Adipocyte (in vitro differentiated cells): ENCODE data around the gene HFM1.

ENCODE experiments used
- DNase-seq: peaks from one replicate; pipeline ENCODE4 v3.0.0-alpha.2; 2015; ENCODE audit warnings: low read depth
- H3K27me3 ChIP-seq: replicated peaks from 2 replicates; pipeline ENCODE4 v1.7.0; 2013; ENCODE audit warnings: mild to moderate bottlenecking, low read length, moderate library complexity; ENCODE audit not compliant: control insufficient read depth, insufficient read depth
- H3K36me3 ChIP-seq: 2 replicates; pipeline ENCODE4 v1.7.0; 2013; ENCODE audit warnings: low read length, mild to moderate bottlenecking, moderate library complexity; ENCODE audit not compliant: control insufficient read depth, insufficient read depth, severe bottlenecking
- H3K4me1 ChIP-seq: 2 replicates; pipeline ENCODE4 v1.7.0; 2013; ENCODE audit warnings: mild to moderate bottlenecking, low read length, moderate library complexity; ENCODE audit not compliant: control insufficient read depth, insufficient read depth
- H3K4me3 ChIP-seq: 2 replicates; pipeline ENCODE4 v1.7.0; 2013; ENCODE audit warnings: mild to moderate bottlenecking, low read length, moderate library complexity
- H3K9ac ChIP-seq: 2 replicates; pipeline ENCODE4 v1.7.0; 2013; ENCODE audit warnings: mild to moderate bottlenecking, low read length, moderate library complexity
- H3K9me3 ChIP-seq: 2 replicates; pipeline ENCODE4 v1.7.0; 2013; ENCODE audit warnings: mild to moderate bottlenecking, low read length, moderate library complexity; ENCODE audit not compliant: control insufficient read depth

Gene HFM1

DNA sequence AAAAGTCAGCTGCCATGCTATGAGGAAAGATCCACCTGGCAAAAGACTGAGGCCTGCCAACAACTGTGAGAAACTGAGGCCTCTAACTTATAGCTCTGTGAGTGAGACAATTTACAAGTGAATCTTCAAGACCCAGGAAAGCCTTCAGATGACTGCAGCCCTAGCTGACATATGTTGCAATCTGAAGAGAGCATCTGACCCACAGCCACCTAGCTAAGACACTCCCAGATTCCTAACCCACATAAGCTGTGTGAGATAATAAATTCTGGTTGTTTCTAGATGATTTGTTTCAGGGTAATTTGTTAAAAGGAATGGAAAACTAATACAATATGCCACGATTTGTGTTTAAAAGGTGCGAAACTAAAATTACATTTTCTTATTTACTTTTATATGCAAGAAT, 55.1 kb downstream of the HFM1 start:
- Histone ChIP-seq H3K9me3 (peaks cover 7% of the 10 kb centered on the region), H3K9ac (no peak overlapping the region), H3K36me3 (no peaks in the 10 kb centered on the region), H3K27me3 (no peaks in the 10 kb centered on the region), H3K4me3 (no peak overlapping the region), H3K4me1 (no peaks in the 10 kb centered on the region)
- DNase-seq, result no peak

DNA sequence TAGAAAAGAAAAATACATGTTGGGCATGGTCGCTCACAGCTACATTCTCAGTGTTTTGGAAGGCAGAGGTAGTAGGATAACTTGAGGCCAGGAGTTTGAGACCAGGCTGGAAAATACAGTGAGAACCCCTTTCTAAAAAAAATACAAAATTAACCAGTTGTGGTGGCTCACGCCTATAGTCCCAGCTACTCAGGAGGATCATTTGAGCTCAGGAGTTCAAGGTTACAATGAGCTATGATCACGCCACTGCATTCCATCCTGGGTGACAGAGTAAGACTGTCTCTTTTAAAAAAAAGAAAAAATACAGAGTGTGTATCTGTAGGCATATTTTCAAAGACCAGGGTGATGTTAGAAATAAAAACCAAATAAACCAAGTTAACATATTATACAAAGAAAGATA, 57.8 kb downstream of the HFM1 start:
- no peaks in the 10 kb centered on the region for H3K27me3 ChIP-seq
- H3K4me1 ChIP-seq, result no peaks in the 10 kb centered on the region
- no peak for DNase-seq
- no peak overlapping the region for H3K4me3 ChIP-seq
- no peaks in the 10 kb centered on the region for H3K36me3 ChIP-seq
- H3K9me3 ChIP-seq, result no peaks in the 10 kb centered on the region
- no peak overlapping the region for H3K9ac ChIP-seq

DNA sequence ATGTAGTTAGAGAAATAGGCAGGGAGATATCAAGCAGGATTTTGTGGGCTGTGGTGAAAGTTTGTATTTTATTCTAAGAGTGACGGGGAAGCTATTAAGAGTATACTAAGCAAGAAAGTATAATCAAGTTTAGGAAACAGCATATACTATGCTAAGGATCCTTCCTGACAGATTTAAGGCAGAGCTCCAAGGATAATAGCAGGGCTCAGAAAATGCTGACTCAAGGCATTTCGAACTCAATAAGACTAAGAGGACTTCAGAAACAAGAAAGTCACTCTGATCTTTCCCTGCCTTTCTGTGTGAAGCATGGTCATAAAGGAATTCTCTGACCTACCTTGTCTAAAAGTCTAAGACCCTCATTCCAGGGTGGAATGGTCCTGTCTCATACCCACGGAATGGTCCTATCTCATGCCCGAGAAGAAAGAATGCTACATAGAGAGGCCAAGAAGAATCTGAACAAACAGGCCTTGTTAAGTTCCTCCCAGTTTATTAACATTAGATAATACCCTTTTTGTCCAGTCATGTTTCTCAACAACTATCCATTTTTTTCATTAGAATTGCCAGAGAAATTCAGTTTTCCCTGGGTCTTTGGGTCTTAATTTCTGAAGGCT, 59.1 kb downstream of the HFM1 start:
- Histone ChIP-seq H3K9me3 (no peaks in the 10 kb centered on the region), H3K9ac (no peak overlapping the region), H3K36me3 (no peaks in the 10 kb centered on the region), H3K4me1 (no peaks in the 10 kb centered on the region), H3K27me3 (no peaks in the 10 kb centered on the region), H3K4me3 (no peak overlapping the region)
- no peak for DNase-seq

DNA sequence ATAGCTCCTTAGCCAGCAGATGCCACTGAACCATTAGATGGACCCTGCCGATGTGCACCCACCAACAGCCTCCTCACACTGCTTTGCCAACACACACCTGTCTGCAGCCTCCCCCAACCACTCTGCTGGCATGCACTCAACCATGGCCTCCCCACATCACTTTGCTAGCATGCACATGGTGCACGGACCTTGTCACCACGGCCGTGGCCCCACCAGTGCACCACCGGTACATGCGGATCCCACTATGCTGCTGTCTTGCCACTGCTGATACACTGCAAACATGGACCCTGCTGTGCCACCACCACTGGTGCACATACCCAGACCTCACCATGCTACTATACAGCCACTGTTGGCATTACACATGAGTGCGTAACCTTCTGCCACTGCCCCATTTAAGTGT, 66.1 kb downstream of the HFM1 start:
- DNase-seq, result no peak
- H3K27me3 ChIP-seq, result no peaks in the 10 kb centered on the region
- H3K9me3 ChIP-seq, result no peaks in the 10 kb centered on the region
- H3K9ac ChIP-seq, result no peak overlapping the region
- no peaks in the 10 kb centered on the region for H3K4me1 ChIP-seq
- H3K4me3 ChIP-seq, result no peak overlapping the region
- H3K36me3 ChIP-seq, result no peaks in the 10 kb centered on the region

DNA sequence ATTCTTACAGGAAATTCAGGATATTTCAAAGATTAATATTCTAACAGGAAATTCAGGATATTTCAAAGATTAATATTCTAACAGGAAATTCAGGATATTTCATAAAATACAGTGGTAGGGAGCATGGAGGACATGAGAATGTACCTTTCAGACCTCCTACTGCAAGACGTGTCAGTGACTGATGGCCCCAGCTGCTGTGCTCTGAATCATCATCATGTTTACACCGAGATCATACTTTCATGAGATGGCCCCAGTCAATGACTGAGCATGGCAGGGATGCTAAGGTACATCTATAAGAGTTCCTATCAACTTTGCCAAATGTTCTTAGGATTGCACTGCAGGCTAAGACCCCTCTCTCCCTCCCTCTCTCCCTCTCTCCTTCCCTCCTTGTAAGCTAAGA, 69.0 kb downstream of the HFM1 start:
- no peak for DNase-seq

DNA sequence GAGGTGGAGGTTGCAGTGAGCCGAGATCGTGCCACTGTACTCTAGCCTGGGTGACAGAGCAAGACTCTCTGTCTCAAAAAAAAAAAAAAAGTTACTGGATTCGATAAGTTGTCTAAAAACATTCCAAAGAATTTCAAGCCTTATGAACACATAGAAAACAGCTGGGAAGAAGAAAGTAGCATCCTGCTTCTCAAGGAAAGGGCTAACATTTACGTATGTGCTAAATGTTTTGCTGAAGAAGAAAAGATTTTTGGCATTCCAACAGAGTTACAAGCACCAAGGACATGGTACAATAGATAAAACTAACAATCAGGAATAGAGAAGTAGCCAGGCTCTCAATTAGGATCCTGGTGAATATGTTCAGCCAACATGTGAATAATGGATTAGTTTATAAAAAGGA, 69.8 kb downstream of the HFM1 start:
- no peaks in the 10 kb centered on the region for H3K27me3 ChIP-seq
- no peaks in the 10 kb centered on the region for H3K4me1 ChIP-seq
- no peak overlapping the region for H3K9ac ChIP-seq
- H3K4me3 ChIP-seq, result no peak overlapping the region
- H3K9me3 ChIP-seq, result no peaks in the 10 kb centered on the region
- DNase-seq, result no peak
- no peaks in the 10 kb centered on the region for H3K36me3 ChIP-seq

More for the DNA sequence above, 69.0 kb downstream of the HFM1 start:
- no peaks in the 10 kb centered on the region for H3K36me3 ChIP-seq
- no peak overlapping the region for H3K4me3 ChIP-seq
- no peak overlapping the region for H3K9ac ChIP-seq
- H3K4me1 ChIP-seq, result no peaks in the 10 kb centered on the region
- H3K27me3 ChIP-seq, result no peaks in the 10 kb centered on the region
- H3K9me3 ChIP-seq, result no peaks in the 10 kb centered on the region

DNA sequence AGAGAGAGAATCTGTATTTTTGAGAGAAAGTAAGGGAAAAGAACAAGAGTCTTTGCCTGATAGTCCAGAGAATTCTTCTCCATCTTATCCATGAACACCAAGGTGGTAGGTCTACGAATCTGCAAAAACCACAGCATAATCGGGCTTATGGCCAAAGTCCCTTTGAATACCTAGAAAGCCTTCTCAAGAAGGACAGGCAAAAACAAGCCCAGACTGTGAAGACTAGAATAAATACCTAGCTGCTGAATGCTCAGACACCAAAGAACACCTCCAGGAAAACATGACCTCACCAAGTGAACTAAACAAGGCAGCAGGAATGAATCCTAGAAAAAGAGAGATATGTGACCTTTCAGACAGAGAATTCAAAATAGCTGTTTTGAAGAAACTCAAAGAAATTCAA, 79.2 kb downstream of the HFM1 start:
- no peaks in the 10 kb centered on the region for H3K4me1 ChIP-seq

DNA sequence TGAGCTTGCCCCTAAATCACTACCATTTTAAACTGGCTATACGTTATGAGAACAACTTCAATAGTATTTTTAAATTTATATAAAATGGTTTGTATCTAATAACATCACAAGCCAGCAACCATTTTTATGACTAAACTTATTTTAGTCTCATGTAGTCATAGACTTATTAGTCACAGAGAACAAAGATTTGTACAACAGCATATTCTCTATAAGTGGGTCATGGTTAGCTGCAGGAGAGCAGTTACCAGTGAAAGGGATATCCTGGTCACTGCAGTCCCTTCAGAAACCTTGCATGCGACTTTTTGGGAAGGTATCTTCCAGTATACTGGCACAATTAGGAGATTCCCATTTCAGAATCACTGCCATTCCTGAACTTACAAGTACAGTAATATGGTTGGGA, 90.0 kb downstream of the HFM1 start:
- no peak overlapping the region for H3K4me3 ChIP-seq
- H3K9me3 ChIP-seq, result no peaks in the 10 kb centered on the region
- H3K36me3 ChIP-seq, result no peaks in the 10 kb centered on the region
- no peaks in the 10 kb centered on the region for H3K4me1 ChIP-seq
- no peaks in the 10 kb centered on the region for H3K27me3 ChIP-seq
- DNase-seq, result no peak
- H3K9ac ChIP-seq, result no peak overlapping the region

More for the DNA sequence above, 79.2 kb downstream of the HFM1 start:
- no peaks in the 10 kb centered on the region for H3K9me3 ChIP-seq
- no peak overlapping the region for H3K4me3 ChIP-seq
- H3K9ac ChIP-seq, result no peak overlapping the region
- no peaks in the 10 kb centered on the region for H3K27me3 ChIP-seq
- no peaks in the 10 kb centered on the region for H3K36me3 ChIP-seq
- DNase-seq, result no peak

DNA sequence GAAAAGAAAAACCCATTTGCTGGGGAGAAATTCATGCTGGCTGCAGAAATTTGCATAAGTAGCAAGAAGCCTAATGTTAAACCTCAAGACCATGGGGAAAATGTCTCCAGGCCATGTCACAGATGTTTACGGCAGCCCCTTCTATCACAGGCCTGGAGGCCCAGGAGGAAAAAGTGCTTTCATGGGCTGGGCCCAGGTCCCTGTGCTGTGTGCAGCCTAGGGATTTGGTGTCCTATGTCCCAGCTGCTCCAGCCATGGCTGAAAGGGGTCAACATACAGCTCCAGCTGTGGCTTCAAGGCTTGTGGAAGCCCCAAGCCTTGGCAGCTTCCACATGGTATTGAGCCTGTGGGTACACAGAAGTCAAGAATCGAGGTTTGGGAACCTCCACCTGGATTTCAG, 93.0 kb downstream of the HFM1 start:
- peaks cover 9% of the 10 kb centered on the region for H3K9me3 ChIP-seq
- no peak overlapping the region for H3K9ac ChIP-seq
- DNase-seq, result no peak
- no peaks in the 10 kb centered on the region for H3K27me3 ChIP-seq
- H3K36me3 ChIP-seq, result no peaks in the 10 kb centered on the region
- no peak overlapping the region for H3K4me3 ChIP-seq
- no peaks in the 10 kb centered on the region for H3K4me1 ChIP-seq

DNA sequence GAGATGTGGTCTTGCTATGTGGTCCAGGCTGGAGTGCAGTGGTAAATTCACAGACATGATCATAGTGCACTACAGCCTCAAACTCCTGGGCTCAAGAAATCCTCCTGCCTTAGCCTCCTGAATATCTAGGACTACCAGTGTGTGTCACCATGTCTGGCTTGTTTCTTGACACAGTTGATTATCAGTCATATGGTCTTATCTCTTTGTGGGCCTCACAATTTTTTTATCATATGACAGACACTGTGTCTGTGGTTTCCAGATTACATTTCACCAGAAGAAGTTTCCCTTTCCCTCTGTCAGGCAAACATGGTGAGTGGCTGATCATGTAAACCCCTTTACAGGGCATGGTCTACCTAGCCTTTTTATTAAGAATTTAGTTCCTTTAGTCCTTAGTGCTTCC, 96.1 kb downstream of the HFM1 start:
- H3K4me3 ChIP-seq, result no peak overlapping the region
- DNase-seq, result no peak
- no peak overlapping the region for H3K9ac ChIP-seq
- H3K36me3 ChIP-seq, result no peaks in the 10 kb centered on the region
- no peaks in the 10 kb centered on the region for H3K4me1 ChIP-seq
- peaks cover 9% of the 10 kb centered on the region for H3K9me3 ChIP-seq
- no peaks in the 10 kb centered on the region for H3K27me3 ChIP-seq

DNA sequence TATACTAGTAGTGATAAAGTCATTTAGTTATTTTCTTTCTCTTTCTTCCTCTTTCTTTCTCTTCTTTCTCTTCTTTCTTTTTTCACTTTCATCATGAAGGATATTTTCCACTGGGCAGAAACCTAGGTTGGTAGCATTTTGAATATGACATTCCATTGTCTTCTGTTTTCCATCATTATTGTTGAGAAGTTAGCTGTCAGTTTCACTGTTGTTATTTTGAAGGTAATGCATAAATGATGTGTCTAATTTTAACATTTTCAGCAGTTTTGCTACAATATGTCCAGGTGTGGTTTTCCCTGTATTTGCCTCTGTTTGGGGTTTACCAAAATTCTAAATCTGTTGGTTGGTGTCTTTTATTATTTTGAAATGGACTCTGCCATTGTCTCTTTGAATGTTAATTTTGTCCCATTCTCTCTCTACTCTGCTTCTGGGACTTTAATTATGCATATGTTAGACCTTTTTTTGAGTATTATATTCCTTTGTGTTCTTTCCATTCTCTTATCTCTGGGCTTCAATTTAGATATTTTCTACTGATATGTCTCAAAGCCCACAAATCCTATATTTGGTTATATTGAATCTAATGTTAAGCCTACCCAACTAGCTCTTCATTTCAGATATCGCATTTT, 96.7 kb downstream of the HFM1 start:
- no peak for DNase-seq
- H3K4me1 ChIP-seq, result no peaks in the 10 kb centered on the region
- H3K9ac ChIP-seq, result no peak overlapping the region
- H3K27me3 ChIP-seq, result no peaks in the 10 kb centered on the region
- no peak overlapping the region for H3K4me3 ChIP-seq
- H3K9me3 ChIP-seq, result peaks cover 12% of the 10 kb centered on the region
- no peaks in the 10 kb centered on the region for H3K36me3 ChIP-seq

DNA sequence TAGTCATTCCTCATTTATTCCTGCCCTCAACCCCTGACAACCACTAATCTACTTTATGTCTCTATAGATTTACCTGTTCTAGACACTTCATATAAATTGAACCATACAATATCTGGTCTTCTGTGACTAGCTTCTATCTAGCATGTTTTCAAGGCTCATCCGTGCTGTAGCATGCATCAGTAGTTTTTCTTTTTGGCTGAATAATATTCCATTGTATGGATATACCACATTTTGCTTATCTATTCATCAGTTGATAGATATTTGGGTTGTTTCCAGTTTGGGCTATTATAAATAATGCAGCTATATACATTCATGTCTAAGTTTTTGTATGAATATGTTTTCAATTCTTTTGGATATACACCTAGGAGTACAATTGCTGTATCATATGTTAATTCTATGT, 101.5 kb downstream of the HFM1 start:
- H3K9ac ChIP-seq, result no peak overlapping the region
- H3K9me3 ChIP-seq, result peaks cover 9% of the 10 kb centered on the region
- DNase-seq, result no peak
- no peaks in the 10 kb centered on the region for H3K36me3 ChIP-seq
- H3K4me1 ChIP-seq, result no peaks in the 10 kb centered on the region
- H3K4me3 ChIP-seq, result no peak overlapping the region
- H3K27me3 ChIP-seq, result no peaks in the 10 kb centered on the region
